ENCODE measurements around the gene CDH4.

The CDH4 gene

GRCh38 chr20:61913423-61914225 lies 661.6 kb downstream of the CDH4 start:
- H3K4me1 ChIP-seq (ENCODE audit: insufficient read depth, low read length) = no peaks in the 10 kb centered on the region
- no peak overlapping the region for H3K9ac ChIP-seq (ENCODE audit: low read length)

GRCh38 chr20:61915101-61915500 lies 663.0 kb downstream of the CDH4 start:
- Histone ChIP-seq H3K36me3 (ENCODE audit: insufficient read depth, low read length) (no peaks in the 10 kb centered on the region), H3K4me3 (ENCODE audit: low read depth in 1 of 2, low read length in 2 of 2) (no peak overlapping the region), H3K9ac (ENCODE audit: low read length) (no peak overlapping the region), H3K27ac (ENCODE audit: low read depth, low read length) (no peak overlapping the region), H3K27me3 (ENCODE audit: control insufficient read depth in 1 of 2, insufficient read depth in 2 of 2, low read length in 2 of 2) (no peaks in the 10 kb centered on the region), H3K4me1 (ENCODE audit: insufficient read depth, low read length) (no peaks in the 10 kb centered on the region), H3K9me3 (ENCODE audit: low read length) (peaks cover 5% of the 10 kb centered on the region)

More at GRCh38 chr20:61913423-61914225, 661.6 kb downstream of the CDH4 start:
- peaks cover 5% of the 10 kb centered on the region for H3K9me3 ChIP-seq (ENCODE audit: low read length)
- H3K4me3 ChIP-seq (ENCODE audit: low read depth in 1 of 2, low read length in 2 of 2) = no peak overlapping the region
- H3K36me3 ChIP-seq (ENCODE audit: insufficient read depth, low read length) = no peaks in the 10 kb centered on the region
- H3K27me3 ChIP-seq (ENCODE audit: control insufficient read depth in 1 of 2, insufficient read depth in 2 of 2, low read length in 2 of 2) = no peaks in the 10 kb centered on the region
- H3K27ac ChIP-seq (ENCODE audit: low read depth, low read length) = no peak overlapping the region

GRCh38 chr20:61916318-61916891 lies 664.3 kb downstream of the CDH4 start:
- no peak overlapping the region for H3K9ac ChIP-seq (ENCODE audit: low read length)
- no peaks in the 10 kb centered on the region for H3K27me3 ChIP-seq (ENCODE audit: control insufficient read depth in 1 of 2, insufficient read depth in 2 of 2, low read length in 2 of 2)
- H3K9me3 ChIP-seq (ENCODE audit: low read length) = no peaks in the 10 kb centered on the region
- no peak overlapping the region for H3K27ac ChIP-seq (ENCODE audit: low read depth, low read length)
- H3K36me3 ChIP-seq (ENCODE audit: insufficient read depth, low read length) = no peaks in the 10 kb centered on the region
- no peaks in the 10 kb centered on the region for H3K4me1 ChIP-seq (ENCODE audit: insufficient read depth, low read length)
- H3K4me3 ChIP-seq (ENCODE audit: low read depth in 1 of 2, low read length in 2 of 2) = no peak overlapping the region

GRCh38 chr20:61917474-61918145 lies 665.5 kb downstream of the CDH4 start:
- Histone ChIP-seq H3K9ac (ENCODE audit: low read length) (no peak overlapping the region), H3K4me1 (ENCODE audit: insufficient read depth, low read length) (no peaks in the 10 kb centered on the region), H3K36me3 (ENCODE audit: insufficient read depth, low read length) (no peaks in the 10 kb centered on the region), H3K27ac (ENCODE audit: low read depth, low read length) (no peak overlapping the region), H3K4me3 (ENCODE audit: low read depth in 1 of 2, low read length in 2 of 2) (no peak overlapping the region), H3K9me3 (ENCODE audit: low read length) (no peaks in the 10 kb centered on the region), H3K27me3 (ENCODE audit: control insufficient read depth in 1 of 2, insufficient read depth in 2 of 2, low read length in 2 of 2) (no peaks in the 10 kb centered on the region)

GRCh38 chr20:61918548-61918947 lies 666.5 kb downstream of the CDH4 start:
- H3K4me1 ChIP-seq (ENCODE audit: insufficient read depth, low read length) = no peaks in the 10 kb centered on the region
- no peak overlapping the region for H3K27ac ChIP-seq (ENCODE audit: low read depth, low read length)
- H3K9ac ChIP-seq (ENCODE audit: low read length) = no peak overlapping the region
- H3K27me3 ChIP-seq (ENCODE audit: control insufficient read depth in 1 of 2, insufficient read depth in 2 of 2, low read length in 2 of 2) = no peaks in the 10 kb centered on the region
- H3K9me3 ChIP-seq (ENCODE audit: low read length) = no peaks in the 10 kb centered on the region
- H3K36me3 ChIP-seq (ENCODE audit: insufficient read depth, low read length) = no peaks in the 10 kb centered on the region
- no peak overlapping the region for H3K4me3 ChIP-seq (ENCODE audit: low read depth in 1 of 2, low read length in 2 of 2)

DNA sequence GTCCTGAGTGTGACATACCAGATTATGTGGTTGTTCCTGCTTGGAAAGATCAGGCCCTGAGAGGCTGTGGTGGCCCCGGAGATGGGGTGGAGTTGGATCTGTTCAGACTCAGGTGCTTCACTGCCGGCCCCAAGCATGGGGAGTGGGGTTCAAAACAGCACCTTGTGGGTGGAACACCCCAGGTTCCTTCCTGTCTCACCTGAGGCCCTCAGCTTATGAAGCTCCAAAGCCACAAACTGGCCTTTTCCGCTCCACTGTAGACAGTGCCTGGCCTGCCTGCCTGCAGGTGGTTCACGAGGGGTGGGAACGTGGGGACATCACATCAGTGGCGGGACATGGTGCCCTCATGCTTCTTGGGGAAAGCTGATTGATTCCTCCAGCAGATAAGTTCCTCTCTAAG lies 667.2 kb downstream of the CDH4 start:
- no peak overlapping the region for H3K27ac ChIP-seq (ENCODE audit: low read depth, low read length)
- no peaks in the 10 kb centered on the region for H3K27me3 ChIP-seq (ENCODE audit: control insufficient read depth in 1 of 2, insufficient read depth in 2 of 2, low read length in 2 of 2)
- H3K4me3 ChIP-seq (ENCODE audit: low read depth in 1 of 2, low read length in 2 of 2) = no peak overlapping the region
- no peaks in the 10 kb centered on the region for H3K9me3 ChIP-seq (ENCODE audit: low read length)
- no peaks in the 10 kb centered on the region for H3K36me3 ChIP-seq (ENCODE audit: insufficient read depth, low read length)
- H3K4me1 ChIP-seq (ENCODE audit: insufficient read depth, low read length) = no peaks in the 10 kb centered on the region
- no peak overlapping the region for H3K9ac ChIP-seq (ENCODE audit: low read length)

- Histone ChIP-seq H3K36me3 (ENCODE audit: insufficient read depth, low read length) (no peaks in the 10 kb centered on the region), H3K4me3 (ENCODE audit: low read depth in 1 of 2, low read length in 2 of 2) (no peak overlapping the region), H3K27ac (ENCODE audit: low read depth, low read length) (no peak overlapping the region), H3K9me3 (ENCODE audit: low read length) (no peaks in the 10 kb centered on the region), H3K4me1 (ENCODE audit: insufficient read depth, low read length) (no peaks in the 10 kb centered on the region), H3K27me3 (ENCODE audit: control insufficient read depth in 1 of 2, insufficient read depth in 2 of 2, low read length in 2 of 2) (no peaks in the 10 kb centered on the region), H3K9ac (ENCODE audit: low read length) (no peak overlapping the region)
Observed at GRCh38 chr20:61919675-61920365, 667.8 kb downstream of the CDH4 start.

GRCh38 chr20:61922411-61922810 lies 670.4 kb downstream of the CDH4 start:
- H3K27ac ChIP-seq (ENCODE audit: low read depth, low read length) = no peak overlapping the region
- H3K9me3 ChIP-seq (ENCODE audit: low read length) = no peaks in the 10 kb centered on the region
- no peaks in the 10 kb centered on the region for H3K36me3 ChIP-seq (ENCODE audit: insufficient read depth, low read length)
- H3K4me1 ChIP-seq (ENCODE audit: insufficient read depth, low read length) = no peaks in the 10 kb centered on the region
- H3K27me3 ChIP-seq (ENCODE audit: control insufficient read depth in 1 of 2, insufficient read depth in 2 of 2, low read length in 2 of 2) = no peaks in the 10 kb centered on the region
- H3K9ac ChIP-seq (ENCODE audit: low read length) = no peak overlapping the region
- no peak overlapping the region for H3K4me3 ChIP-seq (ENCODE audit: low read depth in 1 of 2, low read length in 2 of 2)

- Histone ChIP-seq H3K36me3 (ENCODE audit: insufficient read depth, low read length) (no peaks in the 10 kb centered on the region), H3K9ac (ENCODE audit: low read length) (no peak overlapping the region), H3K4me1 (ENCODE audit: insufficient read depth, low read length) (no peaks in the 10 kb centered on the region), H3K9me3 (ENCODE audit: low read length) (no peaks in the 10 kb centered on the region), H3K27ac (ENCODE audit: low read depth, low read length) (no peak overlapping the region), H3K4me3 (ENCODE audit: low read depth in 1 of 2, low read length in 2 of 2) (no peak overlapping the region), H3K27me3 (ENCODE audit: control insufficient read depth in 1 of 2, insufficient read depth in 2 of 2, low read length in 2 of 2) (no peaks in the 10 kb centered on the region)
Observed at GRCh38 chr20:61922936-61923335, 670.9 kb downstream of the CDH4 start.

DNA sequence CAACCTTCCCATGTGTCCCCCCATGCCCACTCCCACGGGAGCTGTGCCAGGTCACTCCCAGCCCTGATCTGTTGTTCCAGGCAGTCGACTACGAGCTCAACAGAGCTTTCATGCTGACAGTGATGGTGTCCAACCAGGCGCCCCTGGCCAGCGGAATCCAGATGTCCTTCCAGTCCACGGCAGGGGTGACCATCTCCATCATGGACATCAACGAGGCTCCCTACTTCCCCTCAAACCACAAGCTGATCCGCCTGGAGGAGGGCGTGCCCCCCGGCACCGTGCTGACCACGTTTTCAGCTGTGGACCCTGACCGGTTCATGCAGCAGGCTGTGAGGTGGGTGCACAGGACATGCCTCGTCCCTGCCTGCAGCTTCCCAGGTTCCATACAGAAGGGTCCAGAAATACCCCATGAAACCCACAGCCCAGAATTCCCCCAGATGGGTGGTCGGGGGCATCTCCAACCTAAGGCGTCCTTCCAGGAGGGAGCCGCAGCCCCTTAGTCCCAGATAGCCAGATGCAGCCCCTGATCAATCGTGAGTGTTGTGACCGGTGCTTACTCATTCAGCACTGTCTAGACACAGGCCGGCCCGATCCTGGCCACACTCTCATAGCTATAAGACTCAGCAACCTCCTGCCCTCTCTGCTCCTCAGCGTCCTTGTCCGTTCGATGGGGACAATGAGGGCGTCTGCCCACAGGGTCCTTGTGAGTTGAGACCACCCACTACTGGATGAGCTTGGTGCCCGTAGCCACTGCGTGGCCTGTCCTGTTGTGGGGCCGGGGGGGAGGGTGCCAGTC lies 671.5 kb downstream of the CDH4 start:
- H3K9ac ChIP-seq (ENCODE audit: low read length) = no peak overlapping the region
- no peaks in the 10 kb centered on the region for H3K9me3 ChIP-seq (ENCODE audit: low read length)
- no peak overlapping the region for H3K4me3 ChIP-seq (ENCODE audit: low read depth in 1 of 2, low read length in 2 of 2)
- no peaks in the 10 kb centered on the region for H3K36me3 ChIP-seq (ENCODE audit: insufficient read depth, low read length)
- H3K27ac ChIP-seq (ENCODE audit: low read depth, low read length) = no peak overlapping the region
- H3K27me3 ChIP-seq (ENCODE audit: control insufficient read depth in 1 of 2, insufficient read depth in 2 of 2, low read length in 2 of 2) = no peaks in the 10 kb centered on the region
- no peaks in the 10 kb centered on the region for H3K4me1 ChIP-seq (ENCODE audit: insufficient read depth, low read length)
